H4 (cell line): ENCODE measurements around the gene YY1. TPM values are rescaled to one million over a fixed set of nuclear protein-coding genes. Genes with fewer than 3 reads are reported as not detected.
"Not testable (repeated sequence)": the region's sequence is repeated elsewhere in the genome, so short reads cannot be mapped to it uniquely, and the experiment has no call there.

Experiments
- DNase-seq: peaks from one replicate; pipeline ENCODE4 v3.0.0-alpha.2; 2015; ENCODE audit warnings: low spot score
- total RNA-seq: library from RNA; depleted of rRNA; stranded (reverse); fragments of >200 nt; shearing (Covaris generic); gene quantifications from 2 replicates; pipeline ENCODE4 v1.2.3, GENCODE V29; 2014

Gene YY1
- total RNA-seq, 1 experiment from 2014 or later = 32.3 TPM

DNA sequence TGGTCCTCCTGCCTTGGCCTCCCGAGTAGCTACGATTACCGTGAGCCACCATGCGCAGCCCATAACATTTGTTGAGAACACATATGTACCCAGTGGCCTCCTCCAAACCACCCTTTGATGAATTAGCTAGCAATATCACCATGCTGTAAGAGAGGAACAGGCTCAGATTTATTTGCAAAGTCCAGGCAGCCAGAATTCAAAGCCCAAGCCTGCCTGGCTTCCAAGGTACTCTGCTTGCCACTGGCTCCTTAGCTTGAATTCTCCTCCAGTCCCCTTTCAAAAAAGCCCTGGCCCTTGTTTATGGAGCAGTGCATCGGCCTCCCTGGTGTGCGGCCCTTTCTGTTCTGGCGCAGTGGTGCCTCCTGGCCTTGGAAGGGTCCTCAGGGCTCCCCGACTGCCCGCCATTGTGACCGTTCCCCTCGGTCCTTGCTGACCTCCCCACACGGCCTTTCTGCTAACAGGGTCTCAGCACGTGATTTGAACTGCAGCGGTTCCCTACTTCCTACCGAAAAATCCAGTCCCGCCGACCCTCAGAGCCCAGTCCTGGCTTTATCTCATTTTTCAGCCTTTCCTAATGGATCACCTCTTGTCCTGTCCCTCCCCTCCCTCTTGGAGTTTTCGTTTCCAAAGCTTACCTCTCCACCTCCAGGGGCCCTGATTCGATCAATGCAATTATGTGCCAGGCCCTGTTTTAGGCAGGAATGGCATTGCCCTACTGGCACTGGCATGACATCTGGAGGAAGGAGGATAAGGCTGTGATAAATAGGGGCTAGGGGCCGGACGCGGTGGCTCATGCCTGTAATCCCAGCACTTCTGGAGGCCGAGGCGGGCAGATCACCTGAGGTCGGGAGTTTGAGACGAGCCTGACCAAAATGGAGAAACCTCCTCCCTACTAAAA is 45.3 kb downstream of the YY1 start:
- DNase-seq = no peak

DNA sequence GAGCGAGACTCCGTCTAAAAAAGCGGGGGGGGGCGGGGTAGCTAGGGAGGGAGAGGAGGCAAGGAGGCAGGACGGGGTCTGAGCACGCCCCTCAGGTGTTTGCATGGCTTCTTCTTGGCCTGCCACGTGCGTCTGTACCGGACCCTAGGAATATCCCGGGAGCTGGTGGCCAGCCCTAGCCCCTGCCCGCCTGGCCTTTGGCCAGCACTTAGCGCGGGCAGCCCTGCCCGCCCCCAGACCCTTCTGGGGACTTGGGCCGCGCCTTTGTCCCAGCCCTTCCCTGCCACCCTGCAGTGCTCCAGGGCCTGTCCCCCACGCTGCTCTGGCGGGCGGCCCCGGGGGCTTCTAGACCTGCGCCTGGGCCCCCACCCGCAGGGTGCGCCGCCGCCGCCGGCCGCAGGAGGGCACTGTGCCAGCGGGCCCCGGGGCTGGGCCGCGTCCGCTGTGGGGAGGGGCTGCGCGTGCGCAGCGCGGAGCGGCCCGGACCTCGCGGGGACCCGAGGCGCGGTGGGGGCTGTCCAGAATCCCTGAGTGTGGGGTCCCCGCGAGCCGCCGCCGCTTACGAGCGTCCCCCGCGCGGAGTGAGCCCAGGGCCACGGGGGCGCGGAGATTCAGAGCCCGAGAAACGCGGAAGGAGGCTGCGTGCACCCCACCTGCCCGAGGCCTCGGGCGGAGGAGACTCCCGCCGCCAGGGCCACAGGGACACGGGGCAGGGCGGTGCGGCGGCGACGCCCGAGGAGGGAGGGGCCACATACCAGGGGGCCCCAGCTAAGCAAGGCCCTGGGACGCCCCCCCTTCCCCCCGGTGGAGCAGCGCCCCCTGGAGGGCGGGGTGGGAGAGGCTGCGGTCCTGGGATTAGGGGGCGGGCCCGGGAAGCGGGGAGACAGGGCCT is 46.3 kb downstream of the YY1 start:
- DNase-seq = peak; percentile 39

- no peak for DNase-seq
Measured at GRCh38 chr14:100285913-100286400, 47.0 kb downstream of the YY1 start.

DNA sequence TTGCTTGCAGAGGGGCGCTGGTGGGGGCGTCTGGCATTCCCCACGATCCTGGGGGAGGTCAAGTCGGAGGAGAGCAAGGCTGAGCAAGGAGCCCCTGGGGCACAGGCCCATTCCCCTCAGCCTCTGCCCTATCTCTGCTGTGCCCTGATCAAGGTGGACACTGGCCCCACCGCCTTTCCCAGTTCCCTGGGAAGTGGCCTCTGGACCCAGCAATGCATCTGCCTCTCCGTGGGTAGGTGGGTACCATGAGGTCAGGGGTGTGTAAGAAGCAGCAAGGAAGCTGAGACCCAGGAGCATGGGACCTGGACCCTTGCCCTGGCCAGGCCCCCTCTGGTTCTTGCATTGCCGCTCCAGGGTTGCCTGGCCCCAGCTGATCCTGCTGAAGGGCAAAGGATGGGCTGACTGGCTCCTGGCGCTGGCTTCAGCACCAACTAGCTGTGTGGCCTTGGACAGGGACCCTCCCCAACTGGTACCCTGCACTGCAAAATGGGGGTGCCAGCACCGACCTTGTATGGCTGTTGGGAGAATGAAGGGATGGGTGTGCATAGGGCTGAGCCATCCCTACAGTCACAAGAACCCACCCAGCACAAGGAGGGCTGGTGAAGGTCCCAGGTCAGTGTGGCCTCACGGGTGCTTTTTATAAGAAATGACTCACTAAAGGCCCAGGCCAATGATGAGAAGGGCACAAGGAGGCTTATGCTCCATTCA is 47.7 kb downstream of the YY1 start:
- DNase-seq = no peak

DNA sequence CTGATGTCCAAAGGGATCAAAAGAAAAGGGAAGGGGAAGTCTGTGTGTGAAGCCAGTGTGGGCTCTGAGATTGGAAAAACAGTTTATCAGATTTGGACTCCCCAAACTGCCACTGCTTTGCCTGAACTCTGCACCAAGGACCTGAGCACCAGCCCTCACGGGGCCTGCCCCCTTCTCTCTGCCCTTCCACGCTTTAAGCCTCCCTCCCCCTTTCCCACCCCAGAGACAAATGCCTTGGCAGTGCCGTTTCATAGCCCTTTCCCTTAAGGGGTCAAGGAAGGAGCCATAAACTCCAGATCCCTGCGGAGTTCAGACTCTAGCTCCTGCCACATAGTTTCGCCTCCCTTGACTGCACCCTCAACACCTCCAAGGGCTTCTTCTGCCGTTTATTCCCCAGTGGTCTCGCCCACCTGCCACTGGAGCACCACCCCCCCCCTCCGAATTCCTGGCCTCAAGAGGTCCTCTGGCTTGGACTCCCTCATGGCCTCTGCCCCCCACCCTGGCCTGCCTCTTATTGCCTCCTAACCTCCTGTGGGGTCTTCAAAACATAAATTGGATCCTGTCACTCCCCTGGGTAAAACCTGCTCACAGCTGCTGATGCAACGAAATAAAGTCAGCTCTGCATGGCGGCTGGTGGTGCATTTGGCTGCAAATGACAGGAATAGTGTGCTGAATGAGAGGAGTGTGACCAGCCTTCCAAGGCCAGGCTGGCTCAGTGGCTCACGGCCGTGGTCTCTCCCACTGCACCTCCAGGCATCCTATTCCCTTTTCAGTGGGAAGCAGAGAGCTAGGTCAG is 48.5 kb downstream of the YY1 start:
- no peak for DNase-seq

DNA sequence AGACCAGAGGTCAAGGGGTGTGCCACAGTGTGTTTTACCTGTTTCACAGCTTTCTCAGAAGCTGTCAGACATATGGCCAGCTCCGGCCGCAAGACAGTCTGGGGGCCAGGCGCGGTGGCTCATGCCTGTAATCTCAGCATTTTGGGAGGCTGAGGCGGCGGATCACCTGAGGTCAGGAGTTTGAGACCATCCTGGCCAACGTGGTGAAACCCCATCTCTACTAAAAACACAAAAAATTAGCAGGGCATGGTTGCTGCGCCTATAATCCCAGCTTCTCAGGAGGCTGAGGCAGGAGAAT is 49.0 kb downstream of the YY1 start:
- DNase-seq = not testable (repeated sequence)

DNA sequence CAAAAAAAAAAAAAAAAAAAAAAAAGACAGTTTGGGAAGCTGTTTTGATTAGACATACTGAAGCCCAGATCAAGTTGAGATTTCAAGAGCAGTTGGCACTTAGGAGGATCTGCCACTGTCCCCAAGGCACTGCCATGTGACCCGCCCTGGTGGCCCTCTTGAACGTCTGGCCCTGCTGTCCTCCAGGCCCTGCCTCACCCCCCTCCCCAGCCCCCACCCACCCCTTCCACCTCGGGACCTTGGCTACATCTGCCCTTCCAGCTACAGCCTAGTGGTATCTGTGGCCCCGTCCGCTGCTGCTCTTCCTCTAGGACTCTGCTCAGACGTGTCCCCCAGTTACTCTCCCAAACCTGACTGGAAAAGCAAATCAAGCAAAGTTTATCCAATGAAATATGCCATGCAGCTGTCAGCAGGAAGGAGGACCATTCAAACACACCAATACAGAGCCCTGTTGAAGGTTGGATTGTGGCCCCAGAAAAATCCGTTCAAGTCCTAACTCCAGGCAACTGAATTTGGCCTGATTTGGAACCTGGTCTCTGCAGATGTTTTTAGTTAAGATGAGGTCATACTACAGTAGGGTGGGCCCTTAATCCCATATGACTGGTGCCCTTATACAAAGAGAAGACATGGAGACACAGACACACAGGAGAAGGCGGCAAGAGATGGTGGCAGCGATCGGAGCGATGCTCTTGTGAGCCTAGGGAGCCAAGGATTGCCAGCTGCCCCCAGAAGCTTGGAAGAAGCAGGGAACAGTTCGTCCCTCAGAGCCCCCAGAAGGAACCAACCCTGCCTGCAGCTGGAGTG is 49.6 kb downstream of the YY1 start:
- no peak for DNase-seq

- no peak for DNase-seq
Measured at GRCh38 chr14:100289916-100290606, 51.1 kb downstream of the YY1 start.

DNA sequence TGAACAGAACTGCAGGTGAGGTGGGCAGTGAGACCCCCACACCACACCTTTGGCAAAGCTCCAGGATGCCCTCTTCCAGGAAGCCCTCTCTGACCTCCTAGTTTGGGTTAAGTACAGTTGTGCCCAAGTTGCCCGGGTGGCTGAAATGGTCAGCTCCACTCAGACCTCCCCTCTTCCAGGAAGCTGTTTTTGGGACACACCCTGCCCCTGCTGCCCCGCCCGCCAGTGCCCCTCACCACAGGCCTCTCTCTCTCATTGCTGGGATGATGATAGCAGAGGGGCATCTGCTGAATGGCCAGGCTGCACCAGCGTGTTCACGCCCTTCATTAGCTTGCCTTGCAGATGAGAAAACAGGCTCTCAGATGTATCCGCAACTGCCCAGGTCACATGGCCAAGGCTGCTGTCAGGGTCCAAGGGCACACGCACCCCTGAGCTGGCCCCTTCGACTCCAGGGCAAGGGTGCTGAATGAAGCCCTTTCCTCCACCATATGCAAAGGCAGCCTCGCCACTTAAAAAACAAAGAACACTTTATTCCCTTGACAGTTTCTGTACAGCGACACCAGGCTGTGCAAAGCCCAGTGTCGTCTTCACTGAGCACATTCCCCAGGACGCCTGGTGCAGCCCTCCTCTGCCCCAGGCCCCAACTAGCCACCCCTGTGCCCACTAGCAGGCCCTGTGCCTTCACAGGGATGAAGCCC is 51.8 kb downstream of the YY1 start:
- DNase-seq = no peak

- DNase-seq = no peak
Measured at GRCh38 chr14:100291305-100292075, 52.5 kb downstream of the YY1 start.

- DNase-seq = no peak
Measured at GRCh38 chr14:100292301-100292775, 53.4 kb downstream of the YY1 start.

DNA sequence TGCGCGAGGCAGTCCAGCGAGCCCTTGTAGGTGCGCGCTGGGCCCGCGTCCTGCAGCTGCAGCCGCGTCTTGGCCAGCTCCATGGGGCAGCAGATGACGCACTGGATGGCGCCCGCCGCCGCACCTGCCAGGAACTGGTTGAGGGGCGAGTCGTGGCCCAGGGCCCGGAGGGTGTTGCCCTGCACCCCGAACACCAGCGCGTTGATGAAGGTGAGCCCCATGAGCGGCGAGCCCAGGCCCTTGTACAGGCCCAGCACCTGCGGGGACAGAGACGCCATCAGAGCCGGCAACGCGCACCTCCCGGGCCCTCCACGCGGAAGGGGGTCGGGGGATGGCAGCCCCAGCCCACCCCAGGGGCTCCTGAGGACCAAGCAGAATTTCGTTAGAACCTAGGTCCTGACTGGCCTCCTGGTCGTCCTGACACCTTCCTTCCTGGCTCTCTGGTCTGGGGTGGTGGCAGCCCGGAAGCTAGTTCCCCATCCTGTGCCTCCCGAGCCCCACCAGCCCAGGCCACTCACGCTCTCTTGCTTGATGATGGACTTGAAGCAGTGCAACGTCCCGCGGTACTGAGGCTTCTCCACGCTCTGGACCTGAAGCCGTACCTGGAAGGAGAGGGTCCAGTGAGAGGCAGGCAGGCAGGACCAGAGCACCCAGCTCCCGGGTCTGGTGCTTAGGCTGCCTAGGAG is 54.0 kb downstream of the YY1 start:
- DNase-seq = no peak

DNA sequence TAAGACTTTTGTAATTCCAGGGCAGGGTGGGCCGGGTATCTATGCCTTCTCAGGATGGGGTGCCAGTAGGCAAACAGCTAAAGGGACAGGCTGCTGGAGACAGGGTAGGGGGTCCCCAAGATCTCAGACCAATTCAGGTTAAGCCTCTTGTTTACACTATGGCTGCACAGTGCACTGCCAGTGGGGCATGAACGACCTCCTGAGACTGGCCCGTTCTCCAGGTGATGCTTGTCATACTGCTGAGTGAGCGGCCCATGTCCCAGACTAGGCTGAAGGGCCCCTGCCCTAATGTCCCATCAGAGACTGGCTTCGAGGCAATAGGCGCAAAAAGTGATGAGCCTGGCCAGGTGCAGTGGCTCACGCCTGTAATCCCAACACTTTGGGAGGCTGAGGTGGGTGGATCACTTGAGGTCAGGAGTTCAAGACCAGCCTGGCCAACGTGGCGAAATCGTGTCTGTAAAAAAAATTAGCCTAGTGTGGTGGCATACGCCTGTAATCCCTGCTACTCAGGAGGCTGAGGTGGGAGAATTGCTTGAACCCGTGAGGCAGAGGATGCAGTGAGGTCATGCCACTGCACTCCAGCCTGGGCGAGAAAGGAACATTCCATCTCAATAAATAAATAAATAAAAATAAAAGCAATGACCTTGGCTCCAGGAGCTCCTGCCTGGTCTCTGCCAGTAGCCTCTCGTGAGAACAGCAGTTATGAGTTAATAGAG is 54.7 kb downstream of the YY1 start:
- DNase-seq = no peak

DNA sequence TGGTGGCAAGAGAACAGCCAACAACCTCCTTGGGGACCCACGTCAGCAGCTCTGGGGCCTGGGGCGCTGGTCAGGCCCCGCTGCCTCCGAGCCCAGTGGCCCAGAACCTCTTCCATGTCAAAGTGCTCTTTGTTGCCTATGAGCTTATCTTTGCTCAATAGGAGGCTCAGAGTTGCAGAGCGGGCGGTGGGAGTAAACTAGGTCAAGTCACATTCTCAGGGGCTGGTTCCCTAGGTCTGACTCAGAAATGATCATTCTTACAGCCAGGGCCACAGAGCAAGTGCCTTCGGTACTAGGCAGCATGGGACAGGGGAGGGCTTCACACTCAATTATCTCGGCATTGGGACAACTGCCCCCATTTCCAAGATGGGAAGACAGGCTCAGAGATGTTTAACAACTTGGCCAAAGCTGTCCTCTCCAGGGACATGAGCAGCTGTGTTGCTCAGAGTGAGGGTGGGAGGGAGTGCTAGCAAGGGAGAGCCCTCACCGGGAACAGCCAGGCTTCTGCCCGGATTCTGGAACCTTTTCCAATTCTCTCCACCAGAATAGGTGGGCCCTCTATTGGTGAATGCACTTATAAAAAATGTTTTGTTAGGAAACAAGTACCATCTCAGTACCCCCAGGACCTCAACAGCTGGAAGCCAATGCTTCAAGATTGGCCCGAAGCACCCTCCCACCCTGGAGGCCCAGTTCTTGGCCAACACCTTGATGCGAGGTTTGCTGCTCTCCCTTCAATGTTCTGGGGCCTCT is 55.4 kb downstream of the YY1 start:
- DNase-seq = no peak

- DNase-seq = no peak
Measured at GRCh38 chr14:100294963-100295330, 56.0 kb downstream of the YY1 start.

DNA sequence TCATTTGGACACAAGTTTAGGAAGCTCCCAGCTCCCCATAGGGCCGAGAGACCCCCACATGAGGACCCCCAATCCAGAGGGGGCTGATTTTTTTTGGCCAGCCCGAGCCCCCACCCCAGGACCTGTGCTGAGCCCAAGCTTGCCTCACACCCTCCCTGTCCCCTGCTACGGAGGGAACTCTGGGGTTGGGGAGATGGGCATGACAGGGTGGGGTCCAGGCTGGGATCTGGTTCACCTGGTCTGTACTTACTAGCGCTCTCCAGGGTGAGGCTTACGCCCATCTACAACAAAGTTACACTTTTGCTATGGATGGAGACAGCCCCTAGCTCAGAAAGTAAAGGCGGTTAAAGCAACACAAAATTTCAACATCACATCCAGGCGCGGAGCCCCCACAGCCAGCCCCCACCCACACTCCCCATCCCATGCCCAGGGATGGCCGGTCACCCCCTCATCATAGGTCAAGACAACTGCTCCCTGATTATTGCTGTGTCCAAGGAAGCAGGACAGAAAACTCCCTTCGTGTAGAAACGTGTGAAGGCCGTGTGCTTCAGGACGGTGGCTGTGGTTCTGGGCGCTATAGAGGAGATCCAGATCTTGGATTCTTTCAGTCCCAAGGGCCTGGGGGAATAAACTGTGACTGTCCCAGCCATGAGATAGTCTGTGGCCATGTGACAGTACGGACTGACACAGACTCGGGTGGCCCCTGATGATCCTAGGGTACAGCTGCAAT is 56.6 kb downstream of the YY1 start:
- DNase-seq = no peak
